HG03097 (cell line): Measurements from ENCODE around the gene AMACR.
"Not testable (repeated sequence)": the region's sequence is repeated elsewhere in the genome, so short reads cannot be mapped to it uniquely, and the experiment has no call there.

ENCODE experiments used
- ATAC-seq: cut with Tn5 transposase; IDR thresholded peaks from one replicate; pipeline ENCODE4 v1.9.1; 2021; ENCODE audit not compliant: unreplicated experiment, low FRiP score

Gene AMACR

GRCh38 chr5:33975852-33976251, 32.0 kb downstream of the AMACR start:
- ATAC-seq, result no peak

GRCh38 chr5:33973271-33973670, 34.6 kb downstream of the AMACR start:
- no peak for ATAC-seq

- peak; percentile 56 for ATAC-seq
These were observed 38.0 kb downstream of the AMACR start for GRCh38 chr5:33969572-33970452.

GRCh38 chr5:33968211-33969005, 39.4 kb downstream of the AMACR start:
- no peak for ATAC-seq

- ATAC-seq, result no peak
These were observed 41.0 kb downstream of the AMACR start for GRCh38 chr5:33966805-33967204.

GRCh38 chr5:33964132-33964700, 43.6 kb downstream of the AMACR start:
- ATAC-seq, result no peak

- ATAC-seq, result no peak
These were observed 49.7 kb downstream of the AMACR start for GRCh38 chr5:33958176-33958575.

GRCh38 chr5:33957577-33958150, 50.2 kb downstream of the AMACR start:
- no peak for ATAC-seq

GRCh38 chr5:33952175-33952574, 55.7 kb downstream of the AMACR start:
- ATAC-seq, result not testable (repeated sequence)

GRCh38 chr5:33944543-33945132, 63.2 kb downstream of the AMACR start:
- ATAC-seq, result no peak

GRCh38 chr5:33941090-33941489, 66.8 kb downstream of the AMACR start:
- no peak for ATAC-seq

GRCh38 chr5:33939556-33940262, 68.1 kb downstream of the AMACR start:
- no peak for ATAC-seq

GRCh38 chr5:33938881-33939280, 69.0 kb downstream of the AMACR start:
- ATAC-seq, result no peak

GRCh38 chr5:33938507-33938796, 69.4 kb downstream of the AMACR start:
- ATAC-seq, result no peak

GRCh38 chr5:33937707-33938506, 69.9 kb downstream of the AMACR start:
- ATAC-seq, result no peak

- no peak for ATAC-seq
These were observed 70.7 kb downstream of the AMACR start for GRCh38 chr5:33937017-33937706.

- no peak for ATAC-seq
These were observed 71.4 kb downstream of the AMACR start, which contains the start of gene RXFP3 for GRCh38 chr5:33936381-33937016. Gene RXFP3 (plus strand): TSS chr5:33936386. CDS start chr5:33936741, 355 bp downstream.
